HG02870 (cell line): Measurements from ENCODE around the gene ITIH5.
"Not testable (repeated sequence)": the region's sequence is repeated elsewhere in the genome, so short reads cannot be mapped to it uniquely, and the experiment has no call there.

Source experiments
- ATAC-seq: cut with Tn5 transposase; IDR thresholded peaks from one replicate; pipeline ENCODE4 v1.9.1; 2021; ENCODE audit warnings: mild to moderate bottlenecking, moderate library complexity; ENCODE audit not compliant: unreplicated experiment

The ITIH5 gene

DNA sequence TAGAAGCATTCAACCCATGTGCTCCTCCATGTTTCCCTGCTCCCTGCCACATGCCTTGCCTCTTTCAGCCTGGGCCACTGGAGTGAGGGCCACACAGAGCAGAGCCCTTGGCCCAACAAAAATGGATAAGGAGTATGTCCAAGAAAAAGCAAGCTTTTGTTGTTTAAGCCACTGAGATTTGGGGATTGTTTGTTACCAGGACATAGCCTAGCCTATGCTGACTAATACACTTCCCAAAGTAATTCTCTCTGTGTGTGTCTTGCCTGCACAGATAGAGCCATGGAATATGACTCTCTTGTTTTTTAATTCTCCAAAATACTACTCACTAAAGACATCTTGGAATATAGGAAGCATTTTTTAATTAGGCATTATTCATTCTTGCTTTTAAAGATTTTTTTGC, 22.8 kb upstream of the ITIH5 start:
- ATAC-seq = no peak

DNA sequence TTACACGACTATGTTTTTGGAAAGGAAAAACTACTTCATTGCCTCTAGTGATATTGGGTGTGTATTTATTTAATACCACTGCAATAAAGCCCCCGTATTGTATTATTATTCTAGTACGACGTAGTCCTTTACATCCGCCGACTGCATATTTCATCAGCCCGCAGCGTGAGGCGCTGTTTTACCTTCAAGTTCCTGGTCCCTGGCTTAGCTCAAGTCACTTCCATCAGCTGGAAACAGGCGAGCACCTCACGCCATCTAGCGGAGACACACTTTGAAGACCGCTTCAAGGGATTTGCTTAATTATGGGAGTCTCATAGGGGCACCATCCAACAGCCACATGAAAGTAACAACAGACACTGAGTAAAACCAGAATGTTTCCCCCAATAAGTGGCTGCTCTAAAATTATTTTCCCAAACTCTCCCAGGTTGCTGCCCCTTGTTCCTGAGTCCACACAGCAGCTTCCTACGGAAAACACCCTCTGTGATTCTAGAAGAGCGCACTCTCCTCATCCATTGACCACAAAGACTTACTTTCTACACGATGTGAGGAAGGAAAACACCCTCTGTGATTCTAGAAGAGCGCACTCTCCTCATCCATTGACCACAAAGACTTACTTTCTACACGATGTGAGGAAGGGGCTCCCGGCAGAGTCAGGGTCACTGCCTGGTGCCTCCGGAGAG, 20.6 kb upstream of the ITIH5 start:
- ATAC-seq = peak; percentile 95

DNA sequence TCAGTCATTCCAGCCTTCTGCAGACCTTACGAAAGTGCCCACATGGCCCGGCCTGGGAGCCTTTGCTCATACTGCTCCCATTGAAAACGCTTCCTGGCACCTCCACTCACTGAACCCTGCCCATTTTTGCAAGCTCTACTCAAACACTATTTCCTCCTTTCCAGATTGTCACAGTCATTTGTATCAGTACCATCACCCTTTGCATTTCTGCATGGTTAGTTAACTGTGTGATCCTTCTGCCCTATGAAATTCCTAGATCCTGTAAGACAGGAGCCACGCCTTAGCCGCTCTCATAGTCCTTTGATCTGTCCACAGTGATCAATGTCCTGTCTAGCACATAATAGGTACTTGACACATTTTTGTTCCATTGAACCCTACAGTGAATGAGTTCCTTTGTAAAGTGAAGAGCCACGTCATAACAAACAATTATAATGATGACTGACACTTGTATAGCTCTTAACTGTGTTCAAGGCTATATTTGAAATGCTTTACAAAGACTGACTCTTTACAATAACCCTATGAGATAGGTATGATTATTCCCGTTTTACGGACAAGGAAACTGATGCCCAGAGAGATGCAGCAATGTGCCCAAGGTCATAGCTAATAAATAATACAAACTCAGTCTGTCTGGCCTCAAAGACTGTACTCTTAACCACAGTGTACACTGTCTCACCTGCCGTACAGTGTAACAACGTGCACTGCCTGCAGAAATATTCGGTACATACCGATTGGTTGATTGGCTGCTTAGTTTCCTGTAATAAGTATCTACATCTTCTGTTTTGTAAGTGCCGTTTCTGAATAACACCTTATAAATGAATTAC, 19.8 kb upstream of the ITIH5 start:
- ATAC-seq = no peak

DNA sequence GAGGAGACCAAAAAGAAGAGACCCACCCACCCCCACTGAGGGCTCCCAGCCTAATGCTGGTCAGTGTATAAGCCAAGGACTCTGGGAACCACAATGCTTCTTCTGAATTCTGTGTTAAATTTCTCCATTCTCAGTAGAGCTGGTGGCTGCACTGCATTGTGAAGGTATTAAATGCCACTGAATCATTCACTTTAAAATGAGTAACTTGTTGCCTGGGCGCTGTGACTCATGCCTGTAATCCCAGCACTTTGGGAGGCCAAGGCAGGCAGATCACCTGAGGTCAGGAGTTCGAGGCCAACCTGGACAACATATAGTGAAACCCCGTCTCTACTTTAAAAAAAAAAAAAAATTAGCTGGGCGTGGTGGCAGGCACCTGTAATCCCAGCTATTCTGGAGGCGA, 13.3 kb upstream of the ITIH5 start:
- ATAC-seq = not testable (repeated sequence)

DNA sequence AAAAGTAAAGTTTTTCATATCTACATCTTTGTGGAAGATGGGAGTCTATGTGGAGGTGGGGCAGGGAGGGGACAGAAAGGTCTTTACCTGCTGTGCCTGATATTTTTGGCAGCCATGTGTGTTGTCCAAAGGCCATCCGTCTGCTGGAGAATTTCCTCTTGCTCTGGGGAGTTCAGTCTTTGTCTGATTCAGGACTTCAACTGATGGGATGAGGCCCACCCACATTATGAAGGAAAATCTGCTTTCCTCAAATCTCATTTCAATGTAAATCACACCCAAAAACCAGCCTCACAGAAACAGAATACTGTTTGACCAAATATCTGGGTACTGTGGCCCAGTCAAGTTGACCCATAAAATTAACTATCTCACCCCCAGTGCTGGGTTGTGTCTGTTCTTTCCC, 12.5 kb upstream of the ITIH5 start:
- ATAC-seq = no peak

DNA sequence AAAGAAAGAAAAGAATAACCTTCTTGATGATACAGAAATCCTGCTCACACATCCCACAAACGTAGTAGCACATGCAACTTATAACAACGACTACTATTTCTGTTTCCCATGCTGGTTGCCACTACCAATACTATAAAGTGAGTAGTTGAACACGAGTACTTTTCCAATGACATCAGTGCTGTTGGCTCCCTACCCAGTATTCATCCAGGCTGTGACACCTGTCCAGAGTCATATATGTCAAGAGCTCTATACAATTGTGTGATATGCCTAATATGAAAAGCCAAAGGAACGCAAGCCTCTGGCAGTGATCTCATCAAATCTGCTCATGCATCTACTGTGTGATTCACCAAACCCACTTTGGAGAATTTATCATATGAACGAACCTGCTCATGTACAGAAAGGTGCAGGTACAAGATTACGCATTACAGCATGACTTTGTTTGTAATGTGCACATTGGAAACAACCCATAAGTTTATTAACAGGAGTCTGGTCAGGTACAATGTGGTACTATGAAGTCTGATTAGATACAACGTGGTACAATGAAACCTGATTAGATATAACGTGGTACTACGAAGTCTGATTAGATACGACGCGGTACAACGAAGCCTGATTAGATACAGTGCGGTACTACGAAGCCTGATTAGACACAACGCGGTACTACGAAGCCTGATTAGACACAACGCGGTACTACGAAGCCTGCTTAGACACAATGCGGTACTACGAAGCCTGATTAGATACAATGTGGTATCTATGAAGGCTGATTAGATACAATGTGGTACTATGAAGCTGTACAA, 5.8 kb upstream of the ITIH5 start:
- ATAC-seq = no peak

DNA sequence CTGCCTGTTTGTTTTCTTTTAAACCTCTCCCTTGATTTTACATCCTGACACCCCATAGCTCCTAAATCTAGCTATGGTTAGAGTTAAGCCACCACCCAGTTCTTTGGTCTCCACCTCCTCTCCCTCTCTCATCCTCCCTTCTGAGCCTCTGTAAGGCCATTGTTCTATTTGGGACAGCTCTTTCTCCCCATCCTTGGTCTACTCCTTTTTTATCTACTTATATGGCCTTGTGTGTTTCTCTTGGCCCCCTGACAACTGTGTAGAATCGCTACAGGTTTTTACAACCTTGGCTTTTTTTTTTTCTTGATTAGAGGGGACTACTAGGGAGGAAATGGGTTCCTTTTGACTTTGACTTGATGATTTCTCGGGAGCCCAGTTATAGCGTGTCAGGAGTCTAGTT, 3.4 kb upstream of the ITIH5 start:
- ATAC-seq = no peak

DNA sequence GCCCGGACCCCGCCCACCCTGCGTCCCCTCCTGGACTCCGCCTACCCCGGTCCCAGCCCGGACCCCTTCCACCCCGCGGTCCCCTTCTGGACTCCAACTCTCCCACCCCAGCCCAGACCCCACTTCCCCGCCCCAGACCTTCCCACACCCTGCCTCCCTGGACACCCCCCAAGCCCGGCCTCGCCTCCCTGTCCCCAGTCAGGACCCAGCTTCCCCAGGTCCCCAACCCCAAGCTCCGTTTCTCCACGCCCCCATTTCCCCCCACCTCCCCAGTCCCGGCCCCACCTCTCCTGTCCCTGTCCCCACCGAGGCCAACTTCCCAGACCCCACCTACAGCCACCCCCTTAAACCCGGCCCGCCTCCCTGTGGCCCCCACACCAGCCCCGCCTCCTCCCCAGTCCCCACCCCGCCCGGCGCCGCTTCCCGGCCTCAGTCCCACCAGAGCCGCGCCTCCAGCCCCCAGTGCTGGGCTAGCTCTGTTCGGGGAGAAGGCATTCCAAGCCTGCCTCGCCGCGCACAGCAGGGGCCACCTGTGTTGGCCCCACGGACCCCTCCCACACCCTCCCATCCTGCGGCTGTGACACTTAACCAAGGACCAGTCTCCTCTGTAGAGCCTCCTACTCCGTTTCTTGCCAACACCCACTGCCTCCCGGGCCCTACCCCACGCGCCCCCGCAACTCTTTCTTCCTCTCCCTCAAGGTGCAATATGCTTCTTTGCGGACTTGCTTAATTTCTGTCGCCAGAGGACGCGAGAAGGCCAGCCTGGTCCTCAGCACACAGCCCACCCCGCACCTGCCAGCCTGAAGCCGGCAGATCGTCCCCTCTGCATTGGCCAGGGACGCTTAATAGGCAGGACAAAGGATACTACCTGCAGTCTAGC, 736 bp upstream of the ITIH5 start:
- ATAC-seq = no peak

DNA sequence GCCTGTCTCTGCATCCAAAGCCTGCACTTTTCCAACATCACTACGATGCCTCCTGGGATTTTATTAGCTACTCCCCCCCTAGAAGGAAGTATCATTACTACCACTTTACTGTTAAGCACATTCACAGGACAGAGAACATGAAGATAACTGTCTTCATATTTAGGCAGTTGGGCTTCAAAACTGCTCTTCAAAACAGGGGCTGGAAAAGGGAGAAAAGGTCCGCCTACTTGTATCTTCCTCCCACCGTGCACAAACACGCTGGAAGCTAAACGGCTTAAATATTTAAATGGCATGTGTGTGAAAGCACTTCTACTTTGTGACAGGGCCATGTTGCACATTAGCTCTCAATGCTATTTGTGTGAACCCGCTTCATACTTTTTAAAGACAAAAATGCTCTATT, 999 bp downstream of the ITIH5 start:
- no peak for ATAC-seq

DNA sequence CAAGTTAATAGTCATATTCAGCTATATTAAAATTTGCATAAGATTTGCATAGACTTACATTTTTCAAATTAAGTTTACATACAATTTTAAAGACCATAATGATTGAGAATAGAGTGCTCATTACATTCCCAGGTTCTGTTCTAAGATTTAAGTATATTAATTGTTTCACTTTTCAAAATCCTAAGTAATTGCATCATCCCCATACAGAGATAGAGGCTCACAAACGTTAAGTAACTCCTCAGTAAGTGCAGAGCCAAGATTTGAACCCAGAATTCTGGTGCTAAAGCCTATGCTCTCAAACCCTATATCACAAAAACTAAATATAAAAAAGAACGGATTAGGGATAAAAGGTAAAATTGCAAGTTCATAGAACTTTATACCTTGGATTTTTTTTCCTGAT, 2.1 kb downstream of the ITIH5 start:
- no peak for ATAC-seq

DNA sequence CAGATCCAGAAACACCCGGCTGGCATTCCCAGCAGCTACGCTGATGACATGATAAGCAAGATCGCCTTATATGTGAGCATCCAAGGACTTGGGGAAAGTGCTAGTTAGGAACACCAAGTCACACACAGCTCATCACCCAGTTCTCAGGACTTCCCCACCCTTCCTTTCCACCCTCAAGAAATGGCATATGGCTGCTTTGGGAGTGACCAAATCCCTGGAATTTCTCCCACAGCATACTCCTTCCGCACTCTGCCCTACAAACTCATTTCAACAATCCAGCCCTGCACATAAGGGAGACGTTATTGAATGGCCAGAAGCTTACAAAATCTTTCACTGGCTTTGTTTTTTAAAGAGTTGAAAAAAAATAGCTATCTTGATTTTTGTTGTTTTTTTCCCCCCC, 4.2 kb downstream of the ITIH5 start:
- ATAC-seq = no peak

DNA sequence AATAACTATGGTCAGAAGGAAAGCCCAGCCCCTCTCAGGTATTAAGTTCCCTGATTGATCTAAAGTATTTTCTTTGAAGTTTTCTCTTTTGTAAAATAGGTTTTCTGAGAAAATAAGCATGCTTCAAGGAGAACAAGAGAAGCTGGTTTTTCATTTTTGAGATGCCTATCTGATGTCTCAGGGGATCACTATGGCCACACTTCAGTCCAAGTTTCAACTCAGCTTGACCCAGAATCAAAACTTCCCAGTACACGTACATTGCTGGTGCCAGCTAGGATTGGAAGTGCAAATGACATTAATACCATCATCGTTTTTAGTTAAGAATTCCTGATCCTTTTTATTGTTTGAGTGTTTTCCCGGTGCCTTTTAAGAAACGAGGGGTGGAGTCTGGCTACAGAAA, 7.2 kb downstream of the ITIH5 start:
- ATAC-seq = no peak

DNA sequence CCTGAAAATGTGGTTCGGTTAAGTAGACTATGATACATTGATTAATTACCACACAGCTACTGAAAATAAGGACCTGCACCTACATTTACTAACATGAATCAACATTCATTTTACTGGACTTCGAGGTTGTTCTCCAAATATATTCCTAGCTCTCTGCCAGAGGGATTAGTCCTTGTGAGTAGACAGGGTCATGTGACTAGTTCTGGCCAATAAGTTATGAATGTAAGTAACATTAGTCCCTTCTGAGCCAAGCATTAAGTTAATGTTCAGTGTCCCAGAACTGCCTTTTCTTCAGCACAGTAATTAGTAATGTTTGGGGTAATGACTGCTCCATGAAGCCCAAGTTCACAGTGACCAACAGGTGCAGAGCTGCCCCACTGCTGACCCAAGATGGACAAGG, 9.2 kb downstream of the ITIH5 start:
- no peak for ATAC-seq

DNA sequence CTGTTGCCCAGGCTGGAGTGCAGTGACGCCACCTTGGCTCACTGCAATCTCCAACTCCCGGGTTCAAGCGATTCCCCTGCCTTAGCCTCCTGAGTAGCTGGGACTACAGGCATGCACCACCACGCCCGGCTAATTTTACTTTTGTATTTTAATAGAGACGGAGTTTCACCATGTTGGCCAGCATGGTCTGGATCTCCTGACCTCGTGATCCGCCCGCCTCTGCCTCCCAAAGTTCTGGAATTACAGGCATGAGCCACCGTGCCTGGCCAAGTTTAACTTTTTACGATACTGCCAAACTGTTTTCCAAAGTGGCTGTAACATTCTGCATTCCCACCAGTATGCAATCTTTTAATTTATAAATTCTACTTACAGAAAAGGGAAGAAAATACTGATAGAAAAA, 9.7 kb downstream of the ITIH5 start:
- ATAC-seq = not testable (repeated sequence)

DNA sequence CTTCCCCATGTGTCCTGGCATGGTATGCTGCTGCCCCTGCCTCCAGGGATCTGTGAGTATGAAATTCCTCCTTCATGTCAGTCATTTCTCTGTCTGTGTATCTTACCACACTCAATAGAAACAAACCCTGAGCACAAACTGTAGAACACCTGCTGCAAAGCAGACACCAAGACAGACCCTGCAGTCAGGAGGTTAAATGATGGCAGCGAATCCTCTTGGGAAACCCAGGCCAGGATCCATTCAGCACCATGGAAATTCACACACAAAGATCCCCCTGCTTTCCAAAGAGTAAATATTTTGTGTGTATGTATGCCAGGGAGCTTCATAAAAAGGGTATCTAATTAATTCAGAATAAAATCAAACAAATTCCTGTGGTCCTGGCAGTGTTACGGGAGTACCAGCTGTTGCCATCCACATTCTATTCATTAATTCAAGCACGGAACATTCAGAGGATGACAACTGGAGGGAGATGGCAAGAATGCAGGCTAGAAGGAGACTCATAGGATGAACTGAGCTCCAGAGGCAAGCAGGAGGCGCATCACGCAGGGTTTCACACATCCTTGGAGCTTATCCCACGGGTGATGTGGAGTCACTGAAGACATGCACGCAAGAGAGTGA, 14.8 kb downstream of the ITIH5 start:
- ATAC-seq = no peak

DNA sequence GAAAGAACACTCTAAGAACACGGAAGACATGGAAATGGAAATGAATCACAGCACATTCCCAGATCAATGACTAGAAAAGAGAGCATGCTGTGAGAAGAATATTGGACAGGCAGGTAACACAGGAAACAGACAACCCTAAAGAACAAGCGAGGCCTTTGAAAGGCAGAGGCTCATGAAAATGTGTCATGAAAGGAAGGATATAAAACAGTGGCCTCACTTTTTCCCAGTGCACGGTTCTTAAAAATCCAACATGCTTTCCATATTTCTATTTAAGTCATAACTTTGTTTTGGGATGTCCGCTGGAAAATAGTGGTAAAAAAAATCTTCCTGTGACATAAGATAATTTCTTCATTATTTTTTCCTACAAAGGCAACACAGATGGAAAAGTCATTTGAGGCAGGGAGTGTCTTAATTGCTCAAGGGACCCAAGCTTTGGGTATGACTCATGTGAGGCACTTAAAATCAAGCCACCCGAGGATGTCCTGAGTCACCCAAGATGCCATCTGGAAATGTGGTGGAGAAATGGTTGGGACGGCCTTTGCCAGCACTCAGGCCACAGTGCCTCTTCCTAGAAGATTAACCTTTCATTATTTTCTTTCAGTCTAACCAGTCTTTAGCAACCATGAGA, 17.0 kb downstream of the ITIH5 start:
- ATAC-seq = no peak

DNA sequence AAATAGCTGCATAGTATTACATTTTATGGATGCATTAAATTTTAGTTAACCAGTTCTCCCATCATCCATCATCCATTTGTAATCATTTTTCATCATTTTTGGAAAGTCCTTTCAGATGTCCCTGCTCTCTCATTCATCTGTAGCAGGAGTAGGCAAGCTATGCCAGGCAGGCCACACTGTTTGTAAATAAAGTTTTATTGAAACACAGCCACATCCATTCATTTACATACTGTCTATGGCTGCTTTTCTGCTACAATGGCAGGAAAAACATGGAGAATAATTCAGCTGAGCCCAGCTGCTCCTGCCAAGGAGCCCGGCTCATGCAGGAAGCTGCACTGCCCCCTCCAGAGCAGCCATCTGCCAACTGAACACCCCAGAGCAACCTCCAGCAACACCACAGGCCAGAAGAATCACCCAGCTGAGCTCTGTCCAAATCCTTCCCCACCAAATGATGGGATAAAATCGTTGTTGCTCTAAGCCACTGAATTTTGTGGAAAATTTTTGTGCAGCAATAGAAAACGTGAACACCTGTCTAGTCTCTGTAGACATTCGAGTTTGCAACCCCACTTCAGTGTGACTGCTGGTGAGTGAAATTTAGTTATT, 19.6 kb downstream of the ITIH5 start:
- ATAC-seq = no peak

DNA sequence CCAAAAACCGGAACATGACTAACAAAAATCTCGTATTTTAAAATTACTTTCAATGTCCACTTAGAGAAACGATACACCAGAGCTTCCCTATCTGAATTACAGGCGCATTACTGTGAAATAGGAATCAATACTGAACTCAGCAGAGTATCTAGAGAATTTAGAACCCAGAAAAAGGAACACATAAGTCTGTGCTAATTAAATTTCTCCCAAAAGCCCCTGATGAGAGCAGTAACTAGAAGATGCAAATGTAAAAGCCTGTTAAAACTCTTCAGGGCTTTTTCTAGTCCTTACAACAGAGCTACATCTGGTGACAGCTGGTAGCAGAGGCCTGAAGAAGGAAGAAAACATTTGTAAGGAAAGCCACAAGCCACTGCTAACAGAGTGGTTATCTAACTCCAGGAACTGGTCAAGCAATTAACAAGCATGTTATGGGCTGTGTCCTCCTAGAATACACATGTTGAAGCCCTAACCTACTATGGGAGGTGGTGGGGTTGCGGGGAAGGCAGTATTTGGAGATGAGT, 24.2 kb downstream of the ITIH5 start:
- no peak for ATAC-seq

DNA sequence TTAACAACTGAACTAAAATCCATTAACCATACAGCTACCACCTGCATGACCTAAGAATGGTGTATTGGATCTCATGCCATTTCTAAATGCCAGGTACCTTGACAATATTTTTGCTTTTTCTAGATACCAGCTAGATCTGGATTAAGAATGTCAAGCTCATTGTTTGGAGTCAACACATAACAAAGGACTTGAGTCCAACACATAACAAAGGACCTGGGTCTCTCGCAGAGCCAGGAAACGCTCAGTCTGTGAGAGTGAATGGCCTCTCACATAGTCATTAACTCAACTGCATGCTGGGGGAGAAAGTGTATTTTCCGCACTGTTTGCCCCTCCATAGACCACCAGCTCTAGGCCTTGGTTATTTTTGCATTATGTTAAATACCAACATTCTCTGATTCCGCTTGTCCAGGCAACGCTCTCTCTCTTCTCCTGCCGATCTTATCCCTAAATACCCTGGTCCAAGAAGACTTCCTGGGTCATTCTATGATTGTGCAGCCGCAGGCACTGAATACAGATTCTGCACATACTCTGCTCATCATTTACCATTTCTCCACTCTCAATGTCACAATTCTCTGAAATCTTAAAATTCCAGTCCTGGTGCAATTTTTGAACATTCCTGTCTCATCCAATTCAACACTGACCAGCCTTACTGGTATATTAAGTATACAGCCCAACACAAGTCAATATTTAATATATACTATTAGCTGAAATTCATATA, 31.2 kb downstream of the ITIH5 start:
- no peak for ATAC-seq
